ENCODE measurements around the gene CNKSR1. TPM values are rescaled to one million over a fixed set of nuclear protein-coding genes. Genes with fewer than 3 reads are reported as not detected.
A peak's percentile ranks its signal among the peaks of the same experiment; 100 is the strongest.
"Not testable (repeated sequence)": the region's sequence is repeated elsewhere in the genome, so short reads cannot be mapped to it uniquely, and the experiment has no call there.

CNKSR1 gene
- total and polyA plus RNA-seq, 8 donors, result 15.8 to 32.9 (median 22.5) TPM

DNA sequence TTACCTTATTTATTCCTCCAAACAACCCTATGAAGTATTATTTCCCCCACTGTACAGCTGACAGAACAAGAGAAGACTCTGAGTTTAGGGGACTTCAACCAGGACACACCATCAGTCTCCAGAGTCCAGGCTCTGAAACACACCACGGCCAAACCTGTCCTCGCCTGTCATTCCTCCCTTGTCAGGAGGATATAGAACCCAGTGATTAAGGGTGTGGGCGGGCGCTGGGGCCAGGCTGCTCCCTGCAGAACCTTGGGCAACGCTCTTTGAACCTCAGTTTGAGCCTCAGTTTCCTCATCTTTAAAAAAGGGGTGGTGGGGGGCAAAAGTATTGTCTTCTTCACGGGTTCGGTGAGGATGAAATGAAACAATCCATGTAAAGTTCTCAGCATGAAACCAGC lies 47.3 kb downstream of the CNKSR1 start:
- DNase-seq (no peak), ATAC-seq (no peak)
- no peak overlapping the region for H3K4me3 ChIP-seq
- TF ChIP-seq, protein P1, sequence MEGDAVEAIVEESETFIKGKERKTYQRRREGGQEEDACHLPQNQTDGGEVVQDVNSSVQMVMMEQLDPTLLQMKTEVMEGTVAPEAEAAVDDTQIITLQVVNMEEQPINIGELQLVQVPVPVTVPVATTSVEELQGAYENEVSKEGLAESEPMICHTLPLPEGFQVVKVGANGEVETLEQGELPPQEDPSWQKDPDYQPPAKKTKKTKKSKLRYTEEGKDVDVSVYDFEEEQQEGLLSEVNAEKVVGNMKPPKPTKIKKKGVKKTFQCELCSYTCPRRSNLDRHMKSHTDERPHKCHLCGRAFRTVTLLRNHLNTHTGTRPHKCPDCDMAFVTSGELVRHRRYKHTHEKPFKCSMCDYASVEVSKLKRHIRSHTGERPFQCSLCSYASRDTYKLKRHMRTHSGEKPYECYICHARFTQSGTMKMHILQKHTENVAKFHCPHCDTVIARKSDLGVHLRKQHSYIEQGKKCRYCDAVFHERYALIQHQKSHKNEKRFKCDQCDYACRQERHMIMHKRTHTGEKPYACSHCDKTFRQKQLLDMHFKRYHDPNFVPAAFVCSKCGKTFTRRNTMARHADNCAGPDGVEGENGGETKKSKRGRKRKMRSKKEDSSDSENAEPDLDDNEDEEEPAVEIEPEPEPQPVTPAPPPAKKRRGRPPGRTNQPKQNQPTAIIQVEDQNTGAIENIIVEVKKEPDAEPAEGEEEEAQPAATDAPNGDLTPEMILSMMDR (IDR thresholded peaks at IDR 0.05), result no peak
- H3K9me3 ChIP-seq, result no peaks in the 10 kb centered on the region
- H3K4me1 ChIP-seq, result peaks cover 0 to 11% of the 10 kb centered on the region in 2 donors
- H3K27me3 ChIP-seq, result peaks cover 0 to 44% of the 10 kb centered on the region in 2 donors
- no peak overlapping the region for H3K27ac ChIP-seq
- H3K36me3 ChIP-seq, result no peaks in the 10 kb centered on the region
- intact Hi-C loops (cut with DNase I), result no loop called here

DNA sequence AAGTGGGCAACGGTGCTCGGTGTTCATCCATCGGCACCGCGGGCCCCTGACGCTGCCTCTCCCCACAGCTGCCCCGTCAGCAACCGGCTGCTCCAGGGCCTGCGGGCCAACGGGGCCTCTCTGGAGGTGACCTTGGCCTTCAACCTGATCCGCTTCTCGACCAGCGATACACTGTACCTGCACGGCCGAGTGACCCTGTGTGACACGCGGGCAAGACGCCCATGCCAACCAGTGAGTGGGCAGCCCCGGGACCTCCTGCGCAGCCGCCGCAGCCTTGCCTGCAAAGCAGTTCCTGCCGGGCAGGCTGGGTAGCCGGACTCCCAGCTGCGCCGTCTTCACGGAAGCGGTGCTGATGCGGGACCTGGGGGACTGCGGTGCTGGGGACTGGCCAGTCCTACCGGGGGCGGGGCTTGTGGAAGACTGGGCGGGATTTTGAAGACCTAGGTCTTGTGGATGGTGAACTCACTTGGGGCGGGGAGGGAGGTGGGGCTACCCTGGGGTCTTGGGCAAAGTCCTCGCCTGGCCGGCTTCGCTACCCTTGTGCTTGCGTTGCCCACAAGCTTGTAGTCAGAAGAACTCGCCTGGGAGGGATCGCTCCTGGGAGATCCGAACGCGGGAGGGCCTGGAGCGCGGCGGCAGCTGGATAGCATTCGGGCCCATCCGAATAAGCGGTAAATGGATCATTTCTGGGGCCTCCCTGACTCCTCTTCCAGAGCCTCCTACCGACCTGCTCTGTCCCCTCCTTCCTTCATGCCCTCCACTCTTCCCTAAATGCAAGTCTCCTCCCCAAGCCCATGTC lies 47.9 kb downstream of the CNKSR1 start:
- intact Hi-C loops (cut with DNase I), result no loop called here
- H3K4me1 ChIP-seq, result peaks cover 0 to 11% of the 10 kb centered on the region in 2 donors
- ATAC-seq, result peak; percentile 96
- DNase-seq, result peak in 3 of 4 donors; percentile 39 to 92 (median 82)
- H3K4me3 ChIP-seq, result peak overlapping the region; percentile 31 to 42
- no peaks in the 10 kb centered on the region for H3K9me3 ChIP-seq
- no peaks in the 10 kb centered on the region for H3K36me3 ChIP-seq
- TF ChIP-seq, protein P1 (IDR thresholded peaks at IDR 0.05), result no peak
- H3K27ac ChIP-seq, result no peak overlapping the region
- H3K27me3 ChIP-seq, result peaks cover 0 to 39% of the 10 kb centered on the region in 2 donors

DNA sequence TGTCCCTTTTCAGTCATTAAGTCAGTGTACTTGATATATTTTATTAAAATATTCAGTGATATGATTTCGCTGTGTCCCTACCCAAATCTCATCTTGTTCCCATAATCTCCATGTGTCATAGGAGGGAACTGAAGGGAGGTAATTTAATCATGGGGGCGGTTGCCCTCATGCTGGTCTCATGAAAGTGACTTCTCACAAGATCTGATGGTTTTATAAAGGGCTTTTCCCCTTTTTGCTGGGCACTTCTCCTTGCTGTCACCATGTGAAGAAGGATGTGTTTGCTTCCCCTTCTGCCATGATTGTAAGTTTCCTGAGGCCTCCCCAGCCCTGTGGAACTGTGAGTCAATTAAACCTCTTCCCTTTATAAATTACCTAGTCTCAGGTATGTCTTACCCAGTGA lies 53.4 kb downstream of the CNKSR1 start:
- intact Hi-C loops (cut with DNase I); H3K36me3 ChIP-seq; DNase-seq; ATAC-seq; H3K27ac ChIP-seq; H3K4me3 ChIP-seq; H3K9me3 ChIP-seq: not testable (repeated sequence)
- Histone ChIP-seq H3K27me3 (peaks cover 0 to 17% of the 10 kb centered on the region in 2 donors), H3K4me1 (peaks cover 5 to 17% of the 10 kb centered on the region in 2 donors)

DNA sequence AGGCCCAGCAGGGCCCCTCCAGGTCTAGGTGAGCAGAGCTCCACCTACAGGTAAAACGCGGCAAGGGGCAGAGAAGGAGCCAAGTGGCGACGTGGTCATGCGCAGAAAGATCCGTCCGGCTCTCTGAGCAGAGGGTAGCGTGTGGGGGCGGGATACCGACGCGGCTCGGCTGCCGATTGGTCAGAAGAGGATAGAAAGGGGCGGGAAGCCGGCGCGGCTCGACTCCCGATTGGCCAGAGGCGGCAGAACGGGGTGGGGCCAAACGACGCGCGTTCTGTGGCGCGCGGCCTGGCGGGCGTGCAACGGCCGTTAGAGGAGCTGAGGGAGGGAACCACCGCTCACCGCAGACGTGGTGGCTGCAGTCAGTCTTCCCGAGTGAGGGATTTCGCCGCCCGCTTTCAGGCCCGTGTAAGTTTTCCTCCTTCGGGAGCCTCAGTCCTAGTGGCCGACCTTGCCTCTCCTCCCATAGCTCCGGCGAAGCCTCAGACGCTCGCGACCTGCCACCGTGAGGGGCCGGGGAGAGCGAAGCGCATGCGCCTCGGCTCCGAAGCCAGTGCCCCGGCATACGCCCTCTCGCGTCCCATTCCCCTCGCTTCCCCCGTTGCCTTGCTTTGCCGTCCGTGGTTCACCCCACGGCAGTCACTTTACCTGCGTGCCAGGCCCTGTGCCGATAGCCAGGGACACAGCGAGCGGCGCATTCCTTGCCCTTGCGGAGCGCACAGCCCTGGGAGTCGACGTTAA lies 56.8 kb downstream of the CNKSR1 start, which contains the start of gene CEP85:
CEP85 (plus strand) TSS at position 298 of the 741 bp plus-strand sequence. CDS start 5,584 bp downstream, outside the sequence.
- no peaks in the 10 kb centered on the region for H3K9me3 ChIP-seq
- ATAC-seq (peak; percentile 98), DNase-seq (peak; percentile 95 to 99 (median 98))
- peak within 1 kb of the TSS; percentile 72 to 79 for H3K4me3 ChIP-seq
- TF ChIP-seq, protein P1 (IDR thresholded peaks at IDR 0.05), result peak; percentile 68 to 81
- intact Hi-C loops (cut with DNase I), result no loop called here
- H3K27ac ChIP-seq, result peak within 1 kb of the TSS; percentile 89 to 92
- no peaks in the 10 kb centered on the region for H3K36me3 ChIP-seq
- no peaks in the 10 kb centered on the region for H3K27me3 ChIP-seq
- H3K4me1 ChIP-seq, result peaks cover 5 to 28% of the 10 kb centered on the region in 2 donors

DNA sequence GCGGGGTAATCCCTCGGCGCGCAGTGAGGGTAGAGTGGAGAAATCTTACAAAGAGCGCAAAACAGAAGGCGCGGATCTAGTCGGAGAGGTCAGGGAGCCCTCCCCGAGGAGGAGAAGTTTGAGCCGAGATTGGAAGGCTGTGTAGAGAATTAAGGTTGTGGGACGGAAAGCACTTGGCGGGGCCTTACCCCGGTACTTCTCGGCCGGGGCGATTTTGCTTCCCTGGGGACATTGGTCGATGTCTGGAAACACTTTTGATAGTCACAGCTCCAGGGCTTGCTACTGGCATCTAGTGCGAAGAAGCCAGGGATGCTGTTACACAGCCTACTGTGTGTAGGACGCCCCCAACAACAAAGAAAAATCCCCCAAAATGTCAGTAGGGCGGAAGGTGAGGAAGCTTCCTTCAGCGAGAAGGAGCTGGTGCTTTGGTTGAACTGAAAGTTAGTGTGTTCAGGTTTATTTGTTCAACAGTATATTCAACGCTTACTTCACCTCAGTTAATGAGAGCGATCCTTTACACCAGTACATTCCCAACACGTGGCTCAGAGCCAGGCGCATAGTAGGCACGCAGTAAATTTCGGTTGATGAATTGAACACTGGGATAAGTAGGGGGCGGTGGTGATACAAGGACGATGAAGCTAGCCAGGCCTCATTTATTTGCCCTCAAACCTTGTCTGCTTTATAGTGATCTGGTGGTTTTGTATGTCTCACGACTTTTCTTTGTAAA lies 57.5 kb downstream of the CNKSR1 start:
- H3K27me3 ChIP-seq, result no peaks in the 10 kb centered on the region
- ATAC-seq (peak; percentile 1), DNase-seq (peak in 2 of 4 donors; percentile 16 to 35)
- H3K36me3 ChIP-seq, result no peaks in the 10 kb centered on the region
- peak overlapping the region; percentile 89 to 92 for H3K27ac ChIP-seq
- peaks cover 5 to 28% of the 10 kb centered on the region in 2 donors for H3K4me1 ChIP-seq
- TF ChIP-seq, protein P1 (IDR thresholded peaks at IDR 0.05), result no peak
- H3K9me3 ChIP-seq, result no peaks in the 10 kb centered on the region
- intact Hi-C loops (cut with DNase I), result no loop called here
- H3K4me3 ChIP-seq, result peak overlapping the region; percentile 72 to 79

Measured in left lung (tissue), 10 donors.